Keratinocyte (primary cell): ENCODE data around the gene TBL1XR1.

Experiments
- EZH2 ChIP-seq: IDR thresholded peaks from one replicate; pipeline ENCODE4 v1.6.1; 2012; ENCODE audit warnings: inconsistent platforms, mild to moderate bottlenecking, low read length, moderate library complexity
- TF ChIP-seq, protein P1 (sequence below), 3 experiments: IDR thresholded peaks in 1 of 3; conservative IDR thresholded peaks in 1 of 3; optimal IDR thresholded peaks in 1 of 3; 2 replicates in 2 of 3; 3 replicates in 1 of 3; pipeline versions ENCODE3 to v1.5.1; 2011; ENCODE audit warnings: low read length in 3 of 3, mild to moderate bottlenecking in 3 of 3, moderate library complexity in 2 of 3, control low read depth in 1 of 3, inconsistent platforms in 1 of 3; ENCODE audit not compliant: insufficient read depth in 2 of 3; ENCODE audit errors: extremely low read depth in 1 of 3

- TF ChIP-seq, protein P1, sequence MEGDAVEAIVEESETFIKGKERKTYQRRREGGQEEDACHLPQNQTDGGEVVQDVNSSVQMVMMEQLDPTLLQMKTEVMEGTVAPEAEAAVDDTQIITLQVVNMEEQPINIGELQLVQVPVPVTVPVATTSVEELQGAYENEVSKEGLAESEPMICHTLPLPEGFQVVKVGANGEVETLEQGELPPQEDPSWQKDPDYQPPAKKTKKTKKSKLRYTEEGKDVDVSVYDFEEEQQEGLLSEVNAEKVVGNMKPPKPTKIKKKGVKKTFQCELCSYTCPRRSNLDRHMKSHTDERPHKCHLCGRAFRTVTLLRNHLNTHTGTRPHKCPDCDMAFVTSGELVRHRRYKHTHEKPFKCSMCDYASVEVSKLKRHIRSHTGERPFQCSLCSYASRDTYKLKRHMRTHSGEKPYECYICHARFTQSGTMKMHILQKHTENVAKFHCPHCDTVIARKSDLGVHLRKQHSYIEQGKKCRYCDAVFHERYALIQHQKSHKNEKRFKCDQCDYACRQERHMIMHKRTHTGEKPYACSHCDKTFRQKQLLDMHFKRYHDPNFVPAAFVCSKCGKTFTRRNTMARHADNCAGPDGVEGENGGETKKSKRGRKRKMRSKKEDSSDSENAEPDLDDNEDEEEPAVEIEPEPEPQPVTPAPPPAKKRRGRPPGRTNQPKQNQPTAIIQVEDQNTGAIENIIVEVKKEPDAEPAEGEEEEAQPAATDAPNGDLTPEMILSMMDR (optimal IDR thresholded peaks at IDR 0.05 in 1 of 3, IDR thresholded peaks at IDR 0.05 in 1 of 3, conservative IDR thresholded peaks at IDR 0.05 in 1 of 3; ENCODE audit: extremely low read depth in 1 of 3, insufficient read depth in 2 of 3, low read length in 3 of 3) = no peak
- no peak for TF ChIP-seq EZH2
These were observed 94.7 kb downstream of the TBL1XR1 start for GRCh38 chr3:177102553-177102952.
